ENCODE data around the gene MX2.

The MX2 gene

GRCh38 chr21:41399246-41399800 lies 37.5 kb downstream of the MX2 start:
- no peak overlapping the region for H3K4me3 ChIP-seq (replicated peaks; ENCODE audit: low read depth, low read length)
- TF ChIP-seq, protein P1, sequence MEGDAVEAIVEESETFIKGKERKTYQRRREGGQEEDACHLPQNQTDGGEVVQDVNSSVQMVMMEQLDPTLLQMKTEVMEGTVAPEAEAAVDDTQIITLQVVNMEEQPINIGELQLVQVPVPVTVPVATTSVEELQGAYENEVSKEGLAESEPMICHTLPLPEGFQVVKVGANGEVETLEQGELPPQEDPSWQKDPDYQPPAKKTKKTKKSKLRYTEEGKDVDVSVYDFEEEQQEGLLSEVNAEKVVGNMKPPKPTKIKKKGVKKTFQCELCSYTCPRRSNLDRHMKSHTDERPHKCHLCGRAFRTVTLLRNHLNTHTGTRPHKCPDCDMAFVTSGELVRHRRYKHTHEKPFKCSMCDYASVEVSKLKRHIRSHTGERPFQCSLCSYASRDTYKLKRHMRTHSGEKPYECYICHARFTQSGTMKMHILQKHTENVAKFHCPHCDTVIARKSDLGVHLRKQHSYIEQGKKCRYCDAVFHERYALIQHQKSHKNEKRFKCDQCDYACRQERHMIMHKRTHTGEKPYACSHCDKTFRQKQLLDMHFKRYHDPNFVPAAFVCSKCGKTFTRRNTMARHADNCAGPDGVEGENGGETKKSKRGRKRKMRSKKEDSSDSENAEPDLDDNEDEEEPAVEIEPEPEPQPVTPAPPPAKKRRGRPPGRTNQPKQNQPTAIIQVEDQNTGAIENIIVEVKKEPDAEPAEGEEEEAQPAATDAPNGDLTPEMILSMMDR (IDR thresholded peaks at IDR 0.05; ENCODE audit: low read length, missing control alignments): no peak
- no peak for DNase-seq (ENCODE audit: low read depth)

DNA sequence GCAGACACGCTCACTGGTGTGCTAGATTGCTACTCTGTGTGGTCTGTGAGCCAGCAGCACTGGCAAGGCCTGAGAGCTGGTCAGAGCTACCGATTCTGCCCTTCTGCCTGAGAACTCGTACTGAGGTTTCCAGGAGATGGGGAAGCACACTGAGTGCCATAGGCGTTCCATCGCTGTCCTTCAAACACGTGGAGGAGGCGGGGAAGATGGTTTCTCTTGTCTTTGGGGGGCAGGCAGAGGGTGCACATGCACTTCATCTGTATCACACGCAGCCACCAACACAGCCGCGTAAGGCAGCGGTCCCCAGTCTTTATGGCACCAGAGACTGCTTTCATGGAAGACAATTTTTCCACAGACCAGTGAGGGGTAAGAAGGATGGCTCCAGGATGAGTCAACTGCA lies 40.4 kb downstream of the MX2 start:
- no peak overlapping the region for H3K4me3 ChIP-seq (replicated peaks; ENCODE audit: low read depth, low read length)
- DNase-seq (ENCODE audit: low read depth): no peak
- TF ChIP-seq, protein P1 (IDR thresholded peaks at IDR 0.05; ENCODE audit: low read length, missing control alignments): no peak

GRCh38 chr21:41402796-41403195 lies 41.0 kb downstream of the MX2 start:
- no peak overlapping the region for H3K4me3 ChIP-seq (replicated peaks; ENCODE audit: low read depth, low read length)
- DNase-seq (ENCODE audit: low read depth): no peak
- TF ChIP-seq, protein P1 (IDR thresholded peaks at IDR 0.05; ENCODE audit: low read length, missing control alignments): no peak

GRCh38 chr21:41403331-41403730 lies 41.5 kb downstream of the MX2 start:
- TF ChIP-seq, protein P1 (IDR thresholded peaks at IDR 0.05; ENCODE audit: low read length, missing control alignments): no peak
- DNase-seq (ENCODE audit: low read depth): no peak

DNA sequence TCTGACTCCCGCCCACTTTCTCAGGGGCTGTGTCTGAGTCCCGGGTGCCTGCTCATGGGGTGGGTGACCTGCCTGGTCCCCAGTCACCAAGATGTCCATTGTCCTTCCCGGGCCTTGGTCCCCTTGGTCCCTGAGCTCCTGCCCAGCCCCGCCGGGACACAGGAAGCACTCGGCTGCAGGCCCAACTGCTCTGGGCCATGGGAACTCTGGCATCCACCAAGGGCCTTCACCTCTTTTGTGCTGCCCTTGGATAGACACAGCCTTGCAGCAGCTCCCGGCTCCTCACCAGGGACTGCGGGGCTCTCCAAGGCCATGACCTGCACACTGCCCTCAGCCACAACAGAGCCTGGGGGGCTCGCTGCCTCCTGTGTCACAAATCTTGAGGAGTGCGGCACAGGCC lies 42.1 kb downstream of the MX2 start:
- no peak overlapping the region for H3K4me3 ChIP-seq (replicated peaks; ENCODE audit: low read depth, low read length)
- TF ChIP-seq, protein P1 (IDR thresholded peaks at IDR 0.05; ENCODE audit: low read length, missing control alignments): no peak
- DNase-seq (ENCODE audit: low read depth): no peak

More at GRCh38 chr21:41403331-41403730, 41.5 kb downstream of the MX2 start:
- no peak overlapping the region for H3K4me3 ChIP-seq (replicated peaks; ENCODE audit: low read depth, low read length)

- TF ChIP-seq, protein P1 (IDR thresholded peaks at IDR 0.05; ENCODE audit: low read length, missing control alignments): no peak
- H3K4me3 ChIP-seq (replicated peaks; ENCODE audit: low read depth, low read length): no peak overlapping the region
- DNase-seq (ENCODE audit: low read depth): no peak
Observed at GRCh38 chr21:41405321-41405720, 43.5 kb downstream of the MX2 start.

DNA sequence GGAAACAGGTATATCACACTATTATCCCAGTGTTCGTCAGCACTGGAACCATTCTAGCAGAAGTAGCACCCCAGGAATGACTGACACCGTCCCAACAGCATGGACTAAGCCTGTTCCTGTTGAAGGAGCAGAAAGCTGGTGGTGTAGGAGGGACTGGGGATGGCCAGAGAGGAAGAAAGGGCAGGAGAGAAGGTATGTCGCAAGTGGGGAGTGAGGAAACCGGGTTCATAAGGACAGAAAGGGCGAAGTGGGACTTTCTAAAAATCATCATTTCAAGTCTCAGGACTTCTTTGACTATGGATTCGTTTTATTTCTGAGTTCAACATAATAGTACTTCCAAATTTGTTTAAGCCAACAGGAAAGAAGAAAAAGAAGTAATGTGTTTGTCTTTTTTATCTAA lies 44.5 kb downstream of the MX2 start:
- no peak for DNase-seq (ENCODE audit: low read depth)
- TF ChIP-seq, protein P1 (IDR thresholded peaks at IDR 0.05; ENCODE audit: low read length, missing control alignments): no peak
- no peak overlapping the region for H3K4me3 ChIP-seq (replicated peaks; ENCODE audit: low read depth, low read length)

Measured in fibroblast of pulmonary artery (primary cell).